GM19099 (cell line): ENCODE results near the gene NRXN3.

Experiments used
- POLR2A ChIP-seq: IDR thresholded peaks from 3 replicates; pipeline ENCODE4 v1.6.1; 2011; ENCODE audit warnings: low read depth; ENCODE audit not compliant: insufficient read length; ENCODE audit errors: extremely low read depth

NRXN3 gene

DNA sequence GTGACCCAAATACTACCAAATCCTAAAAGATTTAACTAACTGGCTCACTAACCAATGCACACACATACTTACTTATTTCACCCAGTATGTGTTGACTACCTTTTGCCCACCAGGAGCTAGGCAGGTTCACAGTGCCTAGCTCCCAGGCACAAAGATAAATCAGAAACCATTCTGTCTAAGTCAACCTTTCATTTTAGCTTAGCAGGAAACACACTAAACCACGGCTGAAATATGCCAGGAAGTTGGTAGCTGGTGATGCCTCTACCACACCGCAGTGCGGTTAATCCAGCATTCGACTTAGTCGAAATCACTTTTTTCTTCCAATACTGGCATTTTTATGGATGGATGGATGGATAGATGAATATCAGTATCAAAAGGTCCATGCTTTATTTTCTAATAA is 1443.5 kb downstream of the NRXN3 start:
- no peak for TF ChIP-seq POLR2A

DNA sequence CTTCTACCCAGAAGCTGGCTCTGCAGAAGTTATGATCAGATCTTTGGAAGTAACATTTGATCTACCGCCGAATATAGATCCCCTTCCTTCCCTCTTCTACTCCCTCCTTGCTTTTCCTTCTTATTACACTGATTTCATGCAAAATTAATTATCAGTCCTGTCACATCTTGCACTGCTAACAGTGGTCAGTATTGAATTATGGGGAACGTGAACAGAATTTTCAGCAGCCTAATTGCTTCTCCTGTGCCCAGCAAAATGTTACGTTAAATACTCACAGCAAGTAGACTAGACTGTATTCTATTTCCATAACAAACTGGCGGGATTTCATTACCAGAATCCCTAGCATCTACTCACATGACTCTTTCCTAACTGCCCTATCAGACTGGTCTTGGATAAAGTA is 1444.3 kb downstream of the NRXN3 start:
- TF ChIP-seq POLR2A = no peak

DNA sequence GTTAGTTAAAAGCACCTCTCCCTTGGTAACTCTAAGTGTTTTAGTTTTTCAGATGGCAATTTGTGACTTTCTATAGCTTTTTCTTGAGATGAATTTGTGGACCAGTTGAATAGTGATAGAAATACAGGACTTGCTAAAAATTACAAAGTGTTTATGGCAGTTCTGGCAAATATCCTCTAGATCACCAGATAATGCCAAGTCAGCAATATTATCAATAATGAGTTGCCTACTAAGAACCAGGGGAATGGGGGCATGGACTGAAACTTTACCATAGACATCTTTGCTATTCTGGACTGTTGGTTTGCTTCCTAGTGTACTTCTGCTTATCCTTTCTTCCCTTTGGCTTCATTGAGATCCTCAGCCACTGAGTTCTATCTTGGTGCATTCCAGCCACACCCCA is 1456.9 kb downstream of the NRXN3 start:
- TF ChIP-seq POLR2A = no peak

DNA sequence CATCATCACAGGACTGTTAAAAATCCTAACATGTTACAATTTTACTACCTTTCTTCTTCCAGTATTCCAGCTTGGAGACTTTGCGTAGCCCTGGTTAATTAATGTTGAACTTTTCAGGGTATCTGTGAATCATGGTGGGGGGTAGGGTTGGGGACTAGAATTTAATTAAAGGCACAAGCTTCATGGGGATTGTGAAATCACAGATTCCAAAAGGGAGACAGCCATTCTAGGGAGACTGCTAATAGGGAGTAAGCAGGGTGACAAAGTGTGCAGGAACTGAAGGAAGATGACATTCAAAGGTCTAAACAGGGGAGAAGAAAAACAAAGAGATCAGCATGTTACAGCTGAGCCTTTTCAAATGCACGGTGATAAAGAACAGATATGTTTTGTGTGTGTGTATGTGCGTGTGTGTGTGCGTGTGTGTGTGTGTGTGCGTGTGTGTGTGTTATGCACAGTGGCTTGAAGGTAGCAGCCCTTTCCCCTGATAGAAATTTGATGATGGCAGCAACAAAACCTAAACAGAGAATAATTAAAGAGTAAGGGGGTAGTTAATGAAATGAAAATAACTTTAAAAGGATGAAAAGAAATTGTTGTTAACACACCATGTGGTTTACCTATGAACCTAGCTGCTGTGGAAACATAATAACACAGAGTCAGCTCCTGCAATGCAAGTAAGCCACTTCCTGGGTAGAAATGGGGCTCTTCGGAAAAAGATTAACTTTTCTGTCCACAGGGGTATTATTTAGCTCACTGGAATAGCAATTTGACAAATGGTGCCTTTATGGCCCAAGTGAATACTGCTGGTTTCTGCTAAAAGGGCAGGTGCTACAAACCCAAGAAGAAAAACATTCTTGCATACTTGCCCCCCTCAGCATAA is 1459.5 kb downstream of the NRXN3 start:
- TF ChIP-seq POLR2A = no peak

DNA sequence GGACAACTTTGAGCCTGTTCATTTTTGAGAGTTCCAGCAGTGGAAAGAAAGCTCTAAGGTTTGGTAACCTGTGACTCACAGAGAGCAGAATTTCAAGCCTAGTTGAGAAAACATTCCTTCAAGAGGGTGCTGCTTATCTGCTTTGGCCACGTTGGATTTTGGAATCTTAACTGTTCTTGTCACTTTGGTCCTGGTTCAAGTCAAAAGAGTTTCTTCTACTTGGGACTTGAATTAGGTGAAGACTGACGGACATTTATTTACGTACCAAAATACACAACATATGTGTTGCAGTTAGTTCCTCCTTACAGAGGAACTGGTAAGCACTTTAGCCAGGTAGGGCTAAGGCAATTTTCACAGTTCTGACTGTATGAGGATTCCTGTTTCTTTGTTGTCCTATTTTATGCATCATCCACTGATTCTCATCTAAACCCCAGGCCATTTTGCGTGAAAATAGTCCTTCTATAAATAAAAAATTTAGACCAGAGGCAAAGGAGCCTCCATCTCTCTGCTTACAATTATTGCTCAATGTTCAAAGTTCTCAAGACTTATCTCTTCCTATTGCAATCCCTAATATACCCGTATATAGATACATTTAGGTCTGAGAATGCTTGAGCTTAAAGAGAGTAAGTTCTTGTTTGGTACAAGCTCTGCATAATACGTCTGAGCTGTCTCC is 1460.3 kb downstream of the NRXN3 start:
- no peak for TF ChIP-seq POLR2A

DNA sequence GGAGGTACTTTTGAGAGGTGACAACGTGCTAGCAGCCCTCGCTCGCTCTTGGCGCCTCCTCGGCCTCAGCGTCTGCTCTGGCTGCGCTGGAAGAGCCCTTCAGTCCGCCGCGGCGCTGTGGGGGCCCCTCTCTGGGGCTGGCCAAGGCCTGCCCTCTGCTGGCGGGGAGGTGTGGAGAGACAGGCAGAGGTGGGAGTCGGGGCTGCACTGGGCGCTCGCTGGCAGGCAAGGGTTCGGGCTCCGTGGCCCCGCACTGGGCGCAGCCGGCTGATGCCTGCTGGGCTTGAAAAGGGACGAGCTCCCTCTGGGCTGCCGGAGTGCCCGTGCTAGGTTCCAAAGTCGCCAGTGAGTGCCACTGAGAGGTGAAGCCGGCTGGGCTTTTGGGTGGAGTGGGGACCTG is 1461.1 kb downstream of the NRXN3 start:
- no peak for TF ChIP-seq POLR2A

DNA sequence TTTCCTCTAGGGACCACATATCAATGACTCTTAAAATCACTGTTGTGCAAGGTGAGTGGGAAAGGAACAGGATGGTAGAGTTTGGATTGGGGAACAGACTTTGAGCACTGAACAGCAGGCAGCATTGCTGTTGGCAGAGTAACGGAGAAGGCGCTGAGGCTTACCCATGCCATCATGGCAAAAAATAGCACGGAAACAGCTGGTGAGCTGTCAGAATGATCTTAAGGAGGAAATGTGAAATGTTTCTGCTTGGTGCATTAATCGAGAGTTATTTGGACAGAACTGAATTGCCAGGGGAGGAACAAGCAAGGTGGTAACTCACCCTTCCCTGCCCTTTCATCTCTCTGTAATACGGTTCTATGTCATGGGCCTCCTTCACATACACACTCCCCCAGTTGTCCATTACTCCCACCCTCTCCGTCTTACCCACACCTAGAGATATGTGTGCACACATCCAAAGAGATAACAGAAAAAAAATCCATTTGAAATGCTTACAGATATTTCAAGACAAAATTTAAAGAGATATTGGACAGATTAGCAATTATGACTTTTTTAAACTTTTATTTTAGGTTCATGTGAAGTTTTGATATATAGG is 1468.6 kb downstream of the NRXN3 start:
- TF ChIP-seq POLR2A = no peak

DNA sequence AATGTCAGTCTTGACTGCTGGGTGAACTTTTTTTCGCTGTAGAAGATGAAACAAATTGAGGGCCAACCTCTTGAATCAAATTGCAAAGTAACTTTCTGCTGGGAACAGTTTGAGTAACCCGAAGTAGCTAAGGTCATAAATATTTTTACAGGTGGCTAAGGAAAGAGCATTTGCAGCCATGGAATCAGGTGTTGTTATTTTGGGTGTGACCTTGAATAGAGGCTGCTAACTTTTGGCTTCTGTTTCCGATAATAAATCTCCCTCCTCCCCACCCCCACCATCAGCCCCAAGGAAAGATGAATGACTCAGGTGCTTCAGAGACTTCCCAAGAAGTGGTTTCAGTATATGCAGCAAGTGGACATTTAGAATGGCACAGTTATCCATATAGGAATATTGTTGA is 1469.4 kb downstream of the NRXN3 start:
- TF ChIP-seq POLR2A = no peak

DNA sequence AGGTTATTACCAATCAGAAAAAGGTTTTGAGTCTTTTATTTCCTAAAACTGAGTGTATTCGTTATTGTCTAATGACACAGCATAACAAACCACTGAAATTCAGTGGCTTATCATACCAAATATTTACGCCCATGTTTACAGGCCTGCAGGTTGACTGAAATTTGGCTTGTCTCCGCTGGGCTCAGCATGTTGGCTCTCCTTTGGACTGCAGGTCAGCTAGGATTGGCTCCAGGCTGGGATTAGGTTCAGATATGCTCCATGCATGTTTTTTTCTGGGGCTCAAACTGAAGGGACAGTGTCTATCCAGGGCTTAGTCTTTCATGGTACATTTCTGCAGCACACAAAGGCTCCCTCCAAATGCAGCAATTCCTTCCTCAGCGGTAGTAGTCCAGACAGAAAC is 1471.2 kb downstream of the NRXN3 start:
- no peak for TF ChIP-seq POLR2A

DNA sequence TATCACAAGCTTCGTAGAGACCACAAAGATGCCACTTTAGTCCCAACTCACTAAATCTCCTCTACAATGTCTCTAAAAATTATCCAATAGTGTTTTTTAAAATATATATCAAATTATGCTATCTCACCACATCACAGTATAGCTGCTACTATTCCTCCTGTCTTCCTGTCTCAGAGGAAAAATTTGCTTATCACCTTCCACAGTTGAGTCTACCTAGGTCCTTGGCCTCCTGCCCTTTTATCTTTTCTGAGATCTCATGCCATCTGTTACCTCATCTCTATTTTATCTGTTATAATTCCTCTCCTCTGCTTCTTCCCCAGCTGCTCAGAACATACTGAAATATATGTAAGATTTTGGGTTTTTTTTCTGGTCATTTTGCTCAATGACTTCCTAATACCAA is 1473.0 kb downstream of the NRXN3 start:
- no peak for TF ChIP-seq POLR2A

DNA sequence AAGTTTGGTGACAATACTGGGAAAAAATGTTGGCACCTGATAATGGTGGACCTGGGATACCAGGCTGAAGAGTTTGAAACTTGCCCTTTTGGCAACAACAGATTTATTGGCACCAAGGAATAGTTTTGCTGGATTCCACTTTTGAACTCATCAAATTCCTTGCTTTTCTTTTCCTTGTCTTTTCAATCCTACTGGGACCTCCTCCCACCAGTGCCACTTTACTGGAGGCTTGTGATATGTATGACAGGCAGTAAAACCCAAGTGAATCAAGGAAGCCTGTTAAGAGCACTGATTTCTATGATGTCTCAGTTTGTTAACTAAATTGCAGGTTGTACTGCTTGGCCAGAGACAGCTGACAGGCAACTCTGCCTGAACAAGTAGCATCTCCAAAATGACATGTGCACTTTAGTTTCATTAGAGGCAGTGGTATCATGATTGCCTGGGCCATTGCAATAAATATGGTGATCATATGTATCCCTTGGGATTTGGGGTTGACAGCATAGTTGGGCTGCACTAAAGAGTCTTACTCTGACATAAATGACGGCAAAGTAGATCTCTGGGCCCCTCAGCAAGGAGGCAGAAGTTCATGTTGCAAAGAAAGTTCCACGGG is 1475.7 kb downstream of the NRXN3 start:
- TF ChIP-seq POLR2A = no peak

DNA sequence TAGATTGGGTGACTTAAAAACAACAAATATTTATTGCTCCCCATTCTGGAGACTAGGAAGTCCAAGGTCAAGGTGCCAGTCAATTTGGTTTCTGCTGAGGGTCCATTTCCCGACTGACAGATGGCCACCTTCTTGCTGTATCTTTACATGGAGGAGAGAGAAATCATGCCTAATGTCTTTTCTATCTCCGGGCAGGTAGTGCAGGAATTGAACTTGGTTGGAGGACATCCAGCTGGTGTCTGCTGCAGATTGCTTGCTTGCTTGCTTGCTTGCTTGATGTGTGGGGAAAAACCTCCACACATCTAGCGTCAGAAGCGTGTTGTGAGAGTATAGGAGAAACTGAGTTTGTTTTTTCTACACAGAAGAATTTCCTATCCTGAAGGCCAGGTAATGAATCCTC is 1479.7 kb downstream of the NRXN3 start:
- TF ChIP-seq POLR2A = no peak

DNA sequence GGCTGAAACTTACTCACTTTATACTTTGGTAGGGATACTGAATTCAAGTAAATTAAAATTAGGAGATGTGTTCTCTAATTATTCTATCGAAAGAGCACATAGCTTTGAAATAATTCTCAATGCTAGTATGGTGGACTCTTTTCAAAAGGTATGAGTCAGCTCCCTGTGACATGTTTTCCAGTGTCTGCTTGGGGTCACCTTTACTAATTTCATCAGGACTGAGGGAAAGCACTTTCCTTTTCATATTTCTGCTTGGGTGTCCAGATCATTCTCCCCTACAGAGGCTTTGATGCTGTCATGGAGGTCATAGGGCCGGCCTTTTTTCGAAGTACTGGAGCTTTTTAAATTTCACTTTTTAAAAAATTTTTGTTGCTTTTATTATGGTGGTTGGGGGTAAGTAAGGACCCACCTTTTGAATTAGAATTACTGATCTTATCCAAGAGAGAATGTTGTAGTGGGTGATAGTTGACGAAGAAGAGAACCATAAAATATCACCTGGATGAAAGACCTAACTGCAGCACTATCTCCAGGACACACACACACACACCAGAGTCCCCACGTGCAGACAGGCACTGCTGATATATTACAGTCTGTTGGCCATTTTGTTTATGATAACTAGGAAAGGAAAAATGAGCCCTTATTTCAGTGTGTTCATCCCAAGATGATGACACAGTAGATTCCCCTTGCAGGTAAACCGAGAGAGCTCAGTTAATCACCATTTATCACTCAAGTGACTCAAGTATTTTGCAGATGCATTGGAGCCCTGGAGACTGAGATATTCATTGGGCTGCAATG is 1482.5 kb downstream of the NRXN3 start:
- TF ChIP-seq POLR2A = no peak

DNA sequence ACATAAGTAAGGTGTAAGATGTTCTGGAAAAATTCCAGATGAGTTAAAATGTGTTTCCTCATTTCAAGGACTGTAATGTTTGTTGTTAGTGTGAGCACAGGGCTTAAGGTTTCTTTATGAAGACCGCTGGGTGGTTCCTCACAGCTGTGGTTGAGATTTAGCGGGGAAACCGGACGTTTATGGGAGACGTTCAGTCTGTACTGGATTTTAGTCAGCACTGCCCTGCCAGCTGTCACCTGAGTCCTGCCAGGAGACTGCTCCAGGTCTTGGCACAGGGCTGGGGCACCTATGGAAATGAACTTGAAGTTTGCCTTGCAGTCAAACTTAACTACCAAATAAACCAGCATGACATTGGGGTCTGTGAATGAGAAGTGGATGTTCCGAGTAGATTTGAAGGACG is 1485.9 kb downstream of the NRXN3 start:
- no peak for TF ChIP-seq POLR2A

DNA sequence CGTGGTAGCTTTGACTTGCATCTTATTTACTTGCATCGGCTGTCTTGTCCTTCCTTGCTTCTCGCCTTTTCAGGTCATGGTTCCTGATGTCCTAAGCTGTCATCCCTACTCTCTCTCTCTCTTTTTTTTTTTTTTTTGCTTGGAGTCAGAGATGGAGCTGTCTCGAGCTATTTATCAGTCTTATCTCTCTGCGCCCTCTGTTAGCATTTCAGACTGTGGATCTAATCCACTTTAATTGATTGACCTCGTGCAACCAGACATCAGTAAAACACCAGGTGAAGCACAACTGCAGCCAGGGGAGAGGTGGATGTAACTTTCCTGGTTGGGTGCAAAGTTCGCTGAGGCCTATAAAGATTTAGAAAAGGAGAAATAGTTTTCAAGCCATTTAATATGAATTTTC is 1486.3 kb downstream of the NRXN3 start:
- no peak for TF ChIP-seq POLR2A
